Measurements from ENCODE around the gene CDC42.

CDC42 gene

GRCh38 chr1:22038036-22038435 is 14.5 kb upstream of the CDC42 start:
- no peak for DNase-seq

DNA sequence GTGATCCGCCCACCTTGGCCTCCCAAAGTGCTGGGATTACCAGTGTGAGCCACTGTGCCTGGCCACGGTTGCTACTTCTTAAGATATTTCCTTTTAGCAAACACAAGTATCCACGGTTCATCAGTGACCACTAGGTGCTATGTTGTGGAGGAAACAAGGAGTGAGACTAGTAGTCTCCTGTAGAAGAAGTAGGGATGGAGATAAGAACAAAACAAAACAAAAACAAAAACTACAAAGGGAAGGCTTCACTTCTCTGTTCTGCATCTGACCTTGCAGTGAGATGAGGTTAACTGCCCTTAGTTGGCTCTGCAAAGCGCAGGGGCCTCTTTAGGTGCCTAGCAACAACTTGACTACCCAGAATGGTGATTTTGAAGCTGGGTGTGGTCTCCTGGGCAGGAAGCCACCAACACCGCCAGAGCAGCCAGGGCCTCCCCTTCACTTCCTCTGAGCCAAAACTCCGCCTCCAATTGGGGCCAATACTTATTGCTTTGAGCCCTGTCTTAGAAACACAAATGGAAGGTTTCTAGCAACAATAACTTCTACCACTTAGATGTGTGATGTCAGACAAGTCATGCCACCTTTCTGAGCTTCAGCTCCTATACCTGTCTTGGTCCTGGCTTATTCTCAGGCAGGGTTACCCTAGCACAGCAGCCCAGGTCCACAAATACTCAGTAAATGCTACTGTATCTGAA is 12.8 kb upstream of the CDC42 start:
- peak; percentile 80 for DNase-seq

- no peak for DNase-seq
Measured at GRCh38 chr1:22040286-22040623, 12.3 kb upstream of the CDC42 start.

- DNase-seq = no peak
Measured at GRCh38 chr1:22041505-22041904, 11.0 kb upstream of the CDC42 start.

DNA sequence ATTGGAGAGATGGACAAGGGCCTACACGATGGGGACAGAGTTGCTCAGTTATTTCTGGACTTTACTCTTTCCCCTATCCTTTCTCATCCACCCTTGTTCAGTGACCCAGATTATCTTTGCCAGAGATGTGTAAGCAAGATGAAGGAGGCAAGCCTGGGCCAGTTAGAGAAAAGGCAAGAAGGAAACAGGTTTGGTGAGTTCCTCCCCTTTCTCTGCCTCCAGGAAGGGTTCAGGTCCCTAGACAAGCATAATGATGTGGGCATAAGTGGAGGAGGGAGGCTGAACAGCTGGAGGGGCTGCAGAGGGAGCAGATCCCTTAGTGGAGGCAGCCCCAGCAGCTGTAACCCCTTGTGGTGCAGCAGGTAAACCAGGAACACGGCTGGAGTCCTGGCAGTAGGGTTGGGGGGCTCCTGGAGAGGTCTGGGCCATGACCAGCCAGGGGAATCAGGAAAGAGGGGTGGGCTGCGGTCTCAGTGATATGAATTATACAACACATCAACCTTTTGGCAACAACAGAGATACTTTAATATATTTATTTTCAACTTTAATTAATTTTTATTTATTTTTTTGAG is 9.2 kb upstream of the CDC42 start:
- DNase-seq = no peak

DNA sequence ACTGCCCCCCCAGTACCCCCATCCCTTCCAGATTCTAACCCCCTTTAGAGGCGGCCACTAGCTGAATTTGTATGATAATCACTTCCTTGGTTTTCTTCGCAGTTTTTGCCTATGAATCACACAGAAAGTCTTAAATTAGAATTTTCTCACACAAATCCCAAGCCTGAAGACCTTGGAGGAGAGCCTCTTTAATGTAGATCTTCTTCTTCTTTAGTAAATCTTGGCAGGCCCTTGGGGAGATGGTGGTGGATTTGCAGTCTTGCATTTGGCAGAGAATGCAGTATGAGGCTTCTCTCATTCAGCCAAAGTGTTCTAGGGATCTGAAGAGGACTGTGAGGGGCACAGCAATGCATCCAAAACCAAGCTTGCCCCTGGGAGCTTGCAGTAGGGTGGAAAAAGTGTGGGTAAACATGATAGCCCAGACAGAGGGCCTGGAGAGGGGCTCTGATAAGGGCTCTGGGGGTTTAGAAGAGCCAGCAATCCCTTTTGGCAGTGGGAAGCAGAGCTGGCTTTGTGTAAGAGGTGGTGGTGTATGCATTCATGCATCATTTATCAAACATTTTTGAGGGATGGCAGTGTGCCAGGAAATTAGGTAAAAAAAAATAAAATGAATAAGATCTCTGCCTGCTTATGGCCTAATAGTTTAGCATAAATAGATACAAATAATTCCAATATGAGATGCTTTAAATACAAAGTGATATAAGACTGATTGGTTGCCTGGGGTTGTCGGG is 7.7 kb upstream of the CDC42 start:
- DNase-seq = no peak

DNA sequence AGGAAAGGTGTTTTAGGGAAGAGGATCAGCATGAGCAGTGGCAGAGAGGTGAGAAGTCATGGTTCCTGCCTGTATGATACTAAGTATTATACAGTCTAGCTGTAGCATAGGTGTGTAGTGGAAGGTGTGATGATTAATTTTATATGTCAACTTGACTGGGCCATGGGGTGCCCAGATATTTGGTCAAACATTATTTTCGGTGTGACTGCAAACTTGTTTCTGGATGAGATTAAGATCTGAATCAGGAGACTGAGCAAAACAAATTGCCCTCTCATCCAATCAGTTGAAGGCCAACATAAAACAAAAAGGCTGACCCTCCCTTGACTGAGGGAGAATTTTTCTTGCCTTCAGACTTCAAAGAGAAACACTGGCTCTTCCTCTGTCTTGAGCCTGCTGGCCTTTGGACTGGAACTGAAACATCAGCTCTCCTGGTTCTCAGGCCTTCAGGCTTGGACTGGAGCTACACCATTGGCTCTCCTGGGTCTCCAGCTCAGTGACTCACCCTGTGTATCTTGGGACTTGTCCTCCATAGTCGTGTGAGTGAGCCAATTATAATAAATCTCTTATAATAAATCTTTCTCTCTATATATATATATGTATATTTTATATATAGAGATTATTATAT is 6.8 kb upstream of the CDC42 start:
- DNase-seq = no peak

- no peak for DNase-seq
Measured at GRCh38 chr1:22048351-22049192, 3.9 kb upstream of the CDC42 start.

- no peak for DNase-seq
Measured at GRCh38 chr1:22050330-22050729, 2.2 kb upstream of the CDC42 start.

DNA sequence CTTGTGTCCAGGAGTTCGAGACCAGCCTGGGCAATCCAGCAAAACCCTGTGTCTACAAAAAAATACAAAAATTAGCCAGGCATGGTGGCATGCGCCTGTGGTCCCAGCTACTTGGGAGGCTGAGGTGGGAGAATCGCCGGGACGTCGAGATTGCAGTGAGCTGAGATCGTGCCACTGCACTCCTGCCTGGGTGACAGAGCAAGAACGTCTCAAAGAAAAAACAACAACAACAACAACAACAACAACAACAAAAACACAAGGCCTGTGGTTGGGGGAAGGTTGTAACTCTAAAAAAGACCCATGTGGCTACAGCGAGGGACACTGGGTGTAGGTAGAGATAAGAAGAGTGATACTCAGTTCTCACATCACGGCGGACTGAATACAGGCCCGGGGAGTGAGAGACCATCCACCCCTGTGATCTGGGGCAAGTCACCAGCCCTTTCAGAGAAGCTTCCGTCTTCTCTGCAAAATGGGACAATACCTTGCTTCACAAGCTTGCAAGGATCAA is 848 bp upstream of the CDC42 start:
- no peak for DNase-seq

DNA sequence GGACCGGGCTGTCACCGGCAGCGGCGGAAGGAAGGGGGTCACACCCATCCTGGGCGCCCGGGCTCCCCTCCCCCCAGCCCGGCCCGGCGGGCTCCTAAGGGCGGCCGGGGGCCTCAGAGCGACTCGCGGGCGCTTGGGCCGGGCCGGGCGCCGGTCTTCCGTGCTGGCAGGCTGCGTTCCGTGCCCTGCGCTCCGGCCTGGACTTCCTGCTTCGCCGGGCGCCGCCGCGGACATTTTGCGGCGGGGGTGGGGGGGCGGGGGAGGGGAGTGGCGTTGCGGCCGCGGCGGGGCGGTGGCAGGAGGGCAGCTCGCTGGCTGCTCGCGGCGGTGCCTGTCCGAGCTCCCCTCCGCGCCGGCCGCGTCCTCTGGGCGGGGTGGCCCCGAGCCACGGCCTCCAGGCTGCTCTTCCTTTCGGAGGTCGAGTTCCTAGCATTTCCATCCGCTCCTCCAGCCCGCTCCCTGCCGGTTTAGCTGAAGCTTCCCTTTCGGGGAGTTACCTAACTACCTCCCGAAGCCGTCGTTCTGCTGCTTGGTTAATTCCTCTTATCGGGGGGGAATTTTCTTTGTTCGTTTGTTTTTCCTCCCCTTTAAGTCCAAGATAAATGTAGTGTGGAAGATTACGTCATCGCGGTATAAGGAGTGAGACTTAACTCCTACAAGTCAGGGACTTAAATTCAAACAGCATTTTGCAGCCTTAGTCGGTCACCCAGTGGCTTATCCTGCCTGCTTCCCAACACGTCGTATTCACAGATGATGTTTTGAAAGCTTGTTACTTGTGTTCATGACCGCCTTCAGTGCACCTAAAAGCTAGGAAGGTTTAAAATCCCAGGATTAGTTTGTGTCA is 730 bp downstream of the CDC42 start:
- DNase-seq = peak; percentile 69

DNA sequence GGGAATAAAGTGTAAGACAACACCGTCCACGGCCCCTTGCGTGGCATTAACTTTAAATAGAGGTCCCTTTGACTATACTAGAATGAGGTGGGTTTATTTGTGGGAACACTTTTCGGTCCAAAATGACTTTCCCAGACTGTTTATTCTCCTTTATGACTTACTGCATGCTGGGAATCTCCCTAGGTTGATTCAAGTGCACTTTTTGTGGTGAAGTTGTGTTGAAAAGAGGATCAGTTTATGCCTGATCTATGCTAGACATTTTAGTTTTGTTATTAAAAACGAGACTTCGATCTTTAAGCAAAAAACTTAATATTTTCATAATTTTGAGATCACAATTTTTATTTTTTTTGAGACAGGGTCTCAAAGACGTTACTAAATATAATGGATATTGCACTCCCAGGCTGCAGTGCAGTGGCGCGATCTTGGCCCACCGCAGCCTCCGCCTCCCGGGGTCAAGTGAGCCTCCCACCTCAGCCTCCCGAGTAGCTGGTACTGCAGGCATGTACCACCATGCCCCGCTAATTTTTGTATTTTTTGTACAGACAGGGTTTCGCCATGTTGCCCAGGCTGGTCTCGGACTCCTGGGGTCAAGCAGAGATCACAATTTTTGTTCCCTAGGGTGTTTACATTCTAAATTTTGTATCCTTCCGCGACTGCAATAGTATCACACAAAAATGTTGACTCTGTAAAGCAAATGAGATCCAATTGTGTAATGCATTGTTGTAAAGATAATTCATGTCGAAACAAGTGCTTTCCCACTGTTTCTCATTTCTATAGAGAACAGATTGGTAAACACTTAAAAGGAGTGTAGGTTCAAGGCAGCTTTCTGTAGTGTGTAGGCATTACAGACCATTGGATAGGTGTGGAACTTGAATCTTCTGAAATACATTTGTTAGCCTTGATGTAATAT is 1.6 kb downstream of the CDC42 start:
- DNase-seq = no peak

GRCh38 chr1:22055463-22055862 is 3.0 kb downstream of the CDC42 start:
- DNase-seq = no peak

GRCh38 chr1:22056043-22056442 is 3.5 kb downstream of the CDC42 start:
- no peak for DNase-seq

GRCh38 chr1:22056936-22057335 is 4.4 kb downstream of the CDC42 start:
- no peak for DNase-seq

- DNase-seq = no peak
Measured at GRCh38 chr1:22057861-22058260, 5.4 kb downstream of the CDC42 start.

- no peak for DNase-seq
Measured at GRCh38 chr1:22064751-22065402, 12.4 kb downstream of the CDC42 start.

- DNase-seq = no peak
Measured at GRCh38 chr1:22071511-22071910, 19.0 kb downstream of the CDC42 start.

DNA sequence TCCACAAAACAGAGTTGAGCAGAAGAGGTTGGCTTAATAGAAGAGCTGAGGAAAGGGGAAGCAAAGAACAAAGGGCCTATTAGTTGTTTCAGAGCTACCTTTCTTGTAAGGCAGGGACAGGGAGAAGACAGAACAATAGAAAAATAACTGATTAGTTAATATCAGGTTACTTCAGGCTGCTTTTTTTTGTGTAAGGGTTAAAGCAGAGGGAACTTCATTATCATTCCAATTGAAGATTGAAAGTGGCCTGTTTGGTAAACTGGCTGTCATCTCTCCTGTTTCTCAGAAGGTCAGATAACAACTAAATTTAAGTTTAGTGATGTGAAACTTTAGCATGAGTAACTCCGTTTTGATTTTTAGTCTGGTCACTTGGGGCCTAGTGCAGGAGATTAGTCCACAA is 22.3 kb downstream of the CDC42 start:
- no peak for DNase-seq

DNA sequence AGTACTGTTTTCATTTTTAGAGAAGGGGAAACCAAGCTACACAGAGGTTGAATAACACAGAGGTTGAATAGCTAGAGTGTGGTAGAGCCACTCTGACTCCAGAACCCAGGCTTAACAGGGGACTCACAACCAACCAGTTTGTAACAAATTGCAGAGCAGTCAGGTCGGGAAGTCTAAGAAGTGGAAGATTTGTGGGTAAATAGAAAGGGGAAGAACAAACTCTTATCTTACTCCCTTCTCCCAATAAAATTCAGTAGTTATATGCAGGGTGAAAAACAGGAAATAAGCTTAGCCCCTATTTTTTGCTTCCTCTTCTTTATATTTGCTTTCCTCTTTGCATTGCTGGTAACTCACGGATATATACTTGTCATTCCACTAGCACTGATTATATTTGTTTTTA is 23.2 kb downstream of the CDC42 start:
- no peak for DNase-seq
